ENCODE measurements around the gene PRKD1.
A peak's percentile ranks its signal among the peaks of the same experiment; 100 is the strongest.

Gene PRKD1

GRCh38 chr14:29630566-29631160 is 297.0 kb downstream of the PRKD1 start:
- TF ChIP-seq, protein P1, sequence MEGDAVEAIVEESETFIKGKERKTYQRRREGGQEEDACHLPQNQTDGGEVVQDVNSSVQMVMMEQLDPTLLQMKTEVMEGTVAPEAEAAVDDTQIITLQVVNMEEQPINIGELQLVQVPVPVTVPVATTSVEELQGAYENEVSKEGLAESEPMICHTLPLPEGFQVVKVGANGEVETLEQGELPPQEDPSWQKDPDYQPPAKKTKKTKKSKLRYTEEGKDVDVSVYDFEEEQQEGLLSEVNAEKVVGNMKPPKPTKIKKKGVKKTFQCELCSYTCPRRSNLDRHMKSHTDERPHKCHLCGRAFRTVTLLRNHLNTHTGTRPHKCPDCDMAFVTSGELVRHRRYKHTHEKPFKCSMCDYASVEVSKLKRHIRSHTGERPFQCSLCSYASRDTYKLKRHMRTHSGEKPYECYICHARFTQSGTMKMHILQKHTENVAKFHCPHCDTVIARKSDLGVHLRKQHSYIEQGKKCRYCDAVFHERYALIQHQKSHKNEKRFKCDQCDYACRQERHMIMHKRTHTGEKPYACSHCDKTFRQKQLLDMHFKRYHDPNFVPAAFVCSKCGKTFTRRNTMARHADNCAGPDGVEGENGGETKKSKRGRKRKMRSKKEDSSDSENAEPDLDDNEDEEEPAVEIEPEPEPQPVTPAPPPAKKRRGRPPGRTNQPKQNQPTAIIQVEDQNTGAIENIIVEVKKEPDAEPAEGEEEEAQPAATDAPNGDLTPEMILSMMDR (conservative IDR thresholded peaks at IDR 0.05; ENCODE audit: control insufficient read depth, insufficient read depth, low read depth, low read length), result no peak
- no peak overlapping the region for H3K4me3 ChIP-seq (ENCODE audit: control insufficient read depth, low read depth, low read length)
- no peak for DNase-seq (ENCODE audit: low read depth)

- H3K4me3 ChIP-seq (ENCODE audit: control insufficient read depth, low read depth, low read length), result no peak overlapping the region
- TF ChIP-seq, protein P1 (conservative IDR thresholded peaks at IDR 0.05; ENCODE audit: control insufficient read depth, insufficient read depth, low read depth, low read length), result no peak
- no peak for DNase-seq (ENCODE audit: low read depth)
These were observed 297.8 kb downstream of the PRKD1 start for GRCh38 chr14:29629839-29630238.

DNA sequence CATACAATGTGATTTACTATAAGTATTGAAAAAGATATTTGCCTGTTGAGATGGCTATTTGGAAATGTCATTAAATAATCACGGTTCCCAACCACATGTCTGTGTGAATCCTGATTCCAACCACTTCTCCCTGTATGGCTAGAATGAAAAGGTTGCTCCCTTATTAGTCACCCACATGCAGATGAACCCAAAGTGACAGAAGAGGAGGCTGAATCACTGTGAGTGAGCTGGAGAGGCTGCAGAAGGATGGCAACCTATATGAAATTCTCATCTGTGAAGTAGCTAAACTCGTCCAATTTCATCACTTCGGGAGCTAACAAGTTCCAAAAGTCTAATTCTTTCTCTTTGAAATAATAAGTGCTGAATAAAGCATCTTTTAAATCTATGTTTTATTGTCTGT is 300.5 kb downstream of the PRKD1 start:
- DNase-seq (ENCODE audit: low read depth), result peak; percentile 67
- TF ChIP-seq, protein P1 (conservative IDR thresholded peaks at IDR 0.05; ENCODE audit: control insufficient read depth, insufficient read depth, low read depth, low read length), result no peak
- H3K4me3 ChIP-seq (ENCODE audit: control insufficient read depth, low read depth, low read length), result no peak overlapping the region

- no peak for DNase-seq (ENCODE audit: low read depth)
- TF ChIP-seq, protein P1 (conservative IDR thresholded peaks at IDR 0.05; ENCODE audit: control insufficient read depth, insufficient read depth, low read depth, low read length), result no peak
- no peak overlapping the region for H3K4me3 ChIP-seq (ENCODE audit: control insufficient read depth, low read depth, low read length)
These were observed 309.2 kb downstream of the PRKD1 start for GRCh38 chr14:29618323-29619067.

- DNase-seq (ENCODE audit: low read depth), result no peak
- TF ChIP-seq, protein P1 (conservative IDR thresholded peaks at IDR 0.05; ENCODE audit: control insufficient read depth, insufficient read depth, low read depth, low read length), result no peak
- no peak overlapping the region for H3K4me3 ChIP-seq (ENCODE audit: control insufficient read depth, low read depth, low read length)
These were observed 310.7 kb downstream of the PRKD1 start for GRCh38 chr14:29616922-29617321.

GRCh38 chr14:29608861-29609260 is 318.8 kb downstream of the PRKD1 start:
- no peak overlapping the region for H3K4me3 ChIP-seq (ENCODE audit: control insufficient read depth, low read depth, low read length)
- TF ChIP-seq, protein P1 (conservative IDR thresholded peaks at IDR 0.05; ENCODE audit: control insufficient read depth, insufficient read depth, low read depth, low read length), result no peak
- no peak for DNase-seq (ENCODE audit: low read depth)

Measured in fibroblast of mammary gland (primary cell).